Measurements from ENCODE around the gene DAGLA.

GRCh38 chr11:61728066-61728939 lies 48.1 kb downstream of the DAGLA start:
- TF ChIP-seq, protein P1, sequence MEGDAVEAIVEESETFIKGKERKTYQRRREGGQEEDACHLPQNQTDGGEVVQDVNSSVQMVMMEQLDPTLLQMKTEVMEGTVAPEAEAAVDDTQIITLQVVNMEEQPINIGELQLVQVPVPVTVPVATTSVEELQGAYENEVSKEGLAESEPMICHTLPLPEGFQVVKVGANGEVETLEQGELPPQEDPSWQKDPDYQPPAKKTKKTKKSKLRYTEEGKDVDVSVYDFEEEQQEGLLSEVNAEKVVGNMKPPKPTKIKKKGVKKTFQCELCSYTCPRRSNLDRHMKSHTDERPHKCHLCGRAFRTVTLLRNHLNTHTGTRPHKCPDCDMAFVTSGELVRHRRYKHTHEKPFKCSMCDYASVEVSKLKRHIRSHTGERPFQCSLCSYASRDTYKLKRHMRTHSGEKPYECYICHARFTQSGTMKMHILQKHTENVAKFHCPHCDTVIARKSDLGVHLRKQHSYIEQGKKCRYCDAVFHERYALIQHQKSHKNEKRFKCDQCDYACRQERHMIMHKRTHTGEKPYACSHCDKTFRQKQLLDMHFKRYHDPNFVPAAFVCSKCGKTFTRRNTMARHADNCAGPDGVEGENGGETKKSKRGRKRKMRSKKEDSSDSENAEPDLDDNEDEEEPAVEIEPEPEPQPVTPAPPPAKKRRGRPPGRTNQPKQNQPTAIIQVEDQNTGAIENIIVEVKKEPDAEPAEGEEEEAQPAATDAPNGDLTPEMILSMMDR (IDR thresholded peaks at IDR 0.05) = no peak
- TF ChIP-seq POLR2A (IDR thresholded peaks at IDR 0.05) = no peak
